Neural crest cell (in vitro differentiated cells): ENCODE results near the gene ITGB3BP. TPM values are rescaled to one million over a fixed set of nuclear protein-coding genes. Genes with fewer than 3 reads are reported as not detected.
A peak's percentile ranks its signal among the peaks of the same experiment; 100 is the strongest.
"Not testable (repeated sequence)": the region's sequence is repeated elsewhere in the genome, so short reads cannot be mapped to it uniquely, and the experiment has no call there.

Experiments used
- DNase-seq: peaks from one replicate; pipeline ENCODE4 v3.0.0; 2021; ENCODE audit warnings: low read depth, mixed read lengths, low spot score
- H3K27ac Mint-ChIP-seq: one replicate; pipeline ENCODE4 v1.8.0; 2021; ENCODE audit warnings: mild to moderate bottlenecking, mixed read lengths; ENCODE audit not compliant: unreplicated experiment
- H3K27me3 Mint-ChIP-seq: 2 replicates; pipeline ENCODE4 v1.8.0; 2021; ENCODE audit warnings: low read depth, mild to moderate bottlenecking, mixed read lengths
- H3K36me3 Mint-ChIP-seq: 2 replicates; pipeline ENCODE4 v1.8.0; 2021; ENCODE audit warnings: low read depth, mild to moderate bottlenecking, mixed read lengths
- H3K4me1 Mint-ChIP-seq: 2 replicates; pipeline ENCODE4 v1.8.0; 2021; ENCODE audit warnings: mixed read lengths
- H3K4me3 Mint-ChIP-seq: one replicate; pipeline ENCODE4 v1.8.0; 2021; ENCODE audit warnings: mild to moderate bottlenecking, mixed read lengths
- H3K9me3 Mint-ChIP-seq: 2 replicates; pipeline ENCODE4 v1.8.0; 2021; ENCODE audit warnings: mixed read lengths
- CTCF ChIP-seq: fragments of 200-600 bp; sonication (generic); conservative IDR thresholded peaks from 2 replicates; pipeline ENCODE4 v1.5.0; 2021; ENCODE audit warnings: antibody characterized with exemption, mild to moderate bottlenecking
- long read RNA-seq: library from polyadenylated mRNA; unstranded; transcript quantifications from one replicate; pipeline ENCODE4 v2.0.0, GENCODE V29; 2020
- total RNA-seq: library from RNA; stranded (reverse); gene quantifications from 2 replicates; pipeline ENCODE4 v1.2.1, GENCODE V29; 2021

Gene ITGB3BP, protein sequence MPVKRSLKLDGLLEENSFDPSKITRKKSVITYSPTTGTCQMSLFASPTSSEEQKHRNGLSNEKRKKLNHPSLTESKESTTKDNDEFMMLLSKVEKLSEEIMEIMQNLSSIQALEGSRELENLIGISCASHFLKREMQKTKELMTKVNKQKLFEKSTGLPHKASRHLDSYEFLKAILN
- 55.8 and 57.6 TPM in 2 replicates for total RNA-seq
- long read RNA-seq, transcript ITGB3BP-212 (10 exons, 1,285 nt) = major isoform, 16 of 60 reads
- long read RNA-seq, transcript ITGB3BP-206 (5 exons, 657 nt) = minor isoform, 6 of 60 reads
- long read RNA-seq, transcript ITGB3BP-201 (9 exons, 948 nt) = minor isoform, 8 of 60 reads
- long read RNA-seq, partial matches to known transcripts = 20 of 60 reads
- long read RNA-seq, other reads (novel, unspliced or antisense) = 7 of 60 reads

DNA sequence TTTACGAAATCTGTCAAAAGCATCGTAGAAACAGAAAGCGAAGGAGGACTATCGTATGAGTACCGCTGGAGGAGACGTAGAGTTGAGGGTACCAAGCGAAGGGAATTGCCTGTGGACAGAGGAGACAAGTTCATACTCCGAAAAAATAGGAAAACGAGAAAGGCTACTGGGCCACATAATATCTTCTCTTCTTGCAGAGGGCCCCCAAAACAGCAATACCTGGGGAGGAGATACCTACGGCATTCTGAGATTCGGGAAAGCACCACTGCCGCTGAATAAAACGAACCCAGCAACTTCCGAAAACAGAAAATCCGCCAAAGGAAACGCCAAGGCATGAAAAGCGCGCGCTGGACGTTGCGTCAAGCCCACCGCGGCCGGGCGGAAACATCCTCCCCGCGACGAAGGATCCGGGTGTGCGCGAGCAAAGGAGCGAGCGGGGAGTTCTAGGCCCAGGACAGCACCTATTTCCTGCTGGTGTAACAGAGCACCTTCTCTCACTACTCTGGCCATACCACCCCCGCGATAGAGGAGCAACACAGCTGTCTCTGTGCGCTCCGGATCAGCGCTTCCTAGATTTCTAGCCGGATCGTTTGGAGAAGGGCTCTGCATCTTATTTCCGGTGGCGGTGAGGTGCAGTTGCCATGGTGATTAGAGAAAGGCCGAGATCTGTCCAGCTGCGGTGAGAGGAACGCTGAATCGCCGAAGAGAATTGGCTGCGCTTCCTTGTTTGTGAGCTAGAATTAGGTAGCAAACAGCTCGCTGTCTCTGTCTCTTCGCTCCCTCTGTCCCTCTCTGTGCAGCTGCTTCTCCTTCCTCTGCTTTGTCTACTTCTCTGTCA, at the start of gene ITGB3BP, which contains the start of gene EFCAB7:
Gene ITGB3BP, minus strand, starts transcription at position 335 of the 838 bp plus-strand sequence. Its CDS starts 92 bp downstream, at position 243.
Gene EFCAB7, plus strand, starts transcription at position 635 of the 838 bp plus-strand sequence. CDS start 2,048 bp downstream, outside the sequence.
- Mint-ChIP-seq H3K36me3 (peaks cover under 1% of the 10 kb centered on the region), H3K4me3 (peak within 1 kb of the TSS; percentile 98), H3K27me3 (no peaks in the 10 kb centered on the region), H3K27ac (peak within 1 kb of the TSS; percentile 100), H3K9me3 (no peaks in the 10 kb centered on the region), H3K4me1 (peaks cover 30% of the 10 kb centered on the region)
- no peak for TF ChIP-seq CTCF
- peak; percentile 80 for DNase-seq

- not testable (repeated sequence) for H3K27ac Mint-ChIP-seq, H3K4me1 Mint-ChIP-seq, H3K4me3 Mint-ChIP-seq, H3K9me3 Mint-ChIP-seq, H3K27me3 Mint-ChIP-seq, H3K36me3 Mint-ChIP-seq, DNase-seq
These were observed 49.7 kb upstream of the ITGB3BP start for GRCh38 chr1:63572686-63573085.

GRCh38 chr1:63569640-63570316, 46.8 kb upstream of the ITGB3BP start:
- Mint-ChIP-seq H3K27ac (peak overlapping the region; percentile 46), H3K9me3 (peaks cover 2% of the 10 kb centered on the region), H3K4me3 (no peak overlapping the region), H3K36me3 (peaks cover 12% of the 10 kb centered on the region), H3K27me3 (no peaks in the 10 kb centered on the region), H3K4me1 (no peaks in the 10 kb centered on the region)
- TF ChIP-seq CTCF = no peak
- no peak for DNase-seq

- no peak for DNase-seq
- H3K4me3 Mint-ChIP-seq = no peak overlapping the region
- peak overlapping the region; percentile 46 for H3K27ac Mint-ChIP-seq
- no peaks in the 10 kb centered on the region for H3K4me1 Mint-ChIP-seq
- TF ChIP-seq CTCF = no peak
- H3K36me3 Mint-ChIP-seq = peaks cover 19% of the 10 kb centered on the region
- no peaks in the 10 kb centered on the region for H3K27me3 Mint-ChIP-seq
- H3K9me3 Mint-ChIP-seq = peaks cover 4% of the 10 kb centered on the region
These were observed 46.0 kb upstream of the ITGB3BP start for GRCh38 chr1:63569068-63569467.

- DNase-seq = no peak
- Mint-ChIP-seq H3K9me3 (peaks cover 4% of the 10 kb centered on the region), H3K27me3 (no peaks in the 10 kb centered on the region), H3K4me3 (no peak overlapping the region), H3K4me1 (no peaks in the 10 kb centered on the region), H3K36me3 (peaks cover 19% of the 10 kb centered on the region), H3K27ac (no peak overlapping the region)
- no peak for TF ChIP-seq CTCF
These were observed 40.7 kb upstream of the ITGB3BP start for GRCh38 chr1:63563745-63564144.
